Stimulated activated CD4-positive, alpha-beta T cell treated with anti-CD3 and anti-CD28 coated beads, Interleukin-12 subunit alpha, Interleukin-12 subunit beta, amount 100 ng/mL, for 4 hours (primary cell): ENCODE measurements around the gene PRMT2.

Experiments used
- DNase-seq: peaks from one replicate; pipeline ENCODE4 v3.0.0-alpha.2; 2020

PRMT2 gene

GRCh38 chr21:46635324-46636180 lies at the start of gene PRMT2:
Gene PRMT2 (plus strand): TSS chr21:46635674. CDS start chr21:46636952, 1,278 bp downstream.
- peak; percentile 97 for DNase-seq

- no peak for DNase-seq
These were observed 41.2 kb upstream of the PRMT2 start for GRCh38 chr21:46594276-46594675.

DNA sequence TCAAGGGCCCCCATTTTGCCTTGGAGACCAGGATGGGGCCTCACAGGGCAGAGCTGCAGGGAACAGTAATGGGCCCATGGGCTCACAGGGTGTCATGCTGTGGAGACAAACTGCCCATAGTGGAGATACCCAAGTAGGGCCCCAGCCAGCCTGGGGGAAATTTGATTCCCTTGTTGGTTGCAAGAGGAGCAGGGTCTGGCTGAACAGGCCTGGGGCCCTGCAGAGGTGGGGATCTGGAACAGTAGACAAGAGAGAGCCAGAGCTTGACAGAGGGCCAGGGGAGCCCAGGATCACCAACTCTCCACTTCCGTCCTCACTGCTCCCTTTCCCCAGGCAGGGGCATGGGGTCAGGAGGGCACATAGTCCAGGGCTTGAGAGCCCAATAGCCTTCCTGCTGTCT lies 39.3 kb upstream of the PRMT2 start:
- DNase-seq: no peak

DNA sequence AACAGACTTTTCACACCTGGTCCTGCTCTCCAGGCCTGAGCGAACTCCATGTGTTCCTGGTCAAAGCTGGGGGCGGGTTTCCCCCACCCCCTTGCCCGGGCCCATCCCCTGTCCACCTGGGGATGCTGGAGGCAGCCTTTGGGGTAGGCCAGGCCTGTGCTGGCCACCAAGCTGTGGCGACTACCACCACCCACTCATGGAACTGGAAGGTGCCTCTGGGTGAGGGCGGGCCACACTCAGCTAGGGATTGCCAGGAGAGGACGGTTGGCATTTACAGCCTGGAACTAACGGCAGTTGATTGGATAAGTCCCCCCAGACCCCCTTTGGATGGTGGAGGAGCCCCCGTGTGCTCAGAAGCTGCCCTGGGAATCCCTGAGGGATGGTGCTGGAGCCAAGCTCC lies 38.4 kb upstream of the PRMT2 start:
- DNase-seq: no peak

DNA sequence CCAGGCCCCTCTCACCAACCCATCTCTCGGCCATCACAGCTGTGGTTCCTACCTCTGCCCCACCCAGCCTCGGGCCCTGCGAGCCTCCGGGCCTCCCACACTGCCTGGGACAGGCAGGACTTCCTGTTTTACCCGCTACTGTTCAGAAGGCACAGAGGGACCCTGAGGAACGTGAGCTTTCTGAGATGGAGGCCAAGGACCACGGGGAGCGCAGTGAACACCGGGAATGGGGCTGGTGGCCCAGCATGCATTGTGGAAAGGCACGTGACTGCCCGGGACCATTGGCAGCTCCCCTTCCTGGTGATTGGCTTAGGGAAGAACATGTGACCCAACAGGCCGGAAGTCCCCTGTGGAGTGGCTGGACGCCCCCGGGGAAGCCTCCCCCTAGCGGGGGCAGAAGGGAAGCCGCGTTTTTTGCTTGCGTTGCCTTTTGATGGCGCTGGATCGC lies 37.6 kb upstream of the PRMT2 start:
- no peak for DNase-seq

DNA sequence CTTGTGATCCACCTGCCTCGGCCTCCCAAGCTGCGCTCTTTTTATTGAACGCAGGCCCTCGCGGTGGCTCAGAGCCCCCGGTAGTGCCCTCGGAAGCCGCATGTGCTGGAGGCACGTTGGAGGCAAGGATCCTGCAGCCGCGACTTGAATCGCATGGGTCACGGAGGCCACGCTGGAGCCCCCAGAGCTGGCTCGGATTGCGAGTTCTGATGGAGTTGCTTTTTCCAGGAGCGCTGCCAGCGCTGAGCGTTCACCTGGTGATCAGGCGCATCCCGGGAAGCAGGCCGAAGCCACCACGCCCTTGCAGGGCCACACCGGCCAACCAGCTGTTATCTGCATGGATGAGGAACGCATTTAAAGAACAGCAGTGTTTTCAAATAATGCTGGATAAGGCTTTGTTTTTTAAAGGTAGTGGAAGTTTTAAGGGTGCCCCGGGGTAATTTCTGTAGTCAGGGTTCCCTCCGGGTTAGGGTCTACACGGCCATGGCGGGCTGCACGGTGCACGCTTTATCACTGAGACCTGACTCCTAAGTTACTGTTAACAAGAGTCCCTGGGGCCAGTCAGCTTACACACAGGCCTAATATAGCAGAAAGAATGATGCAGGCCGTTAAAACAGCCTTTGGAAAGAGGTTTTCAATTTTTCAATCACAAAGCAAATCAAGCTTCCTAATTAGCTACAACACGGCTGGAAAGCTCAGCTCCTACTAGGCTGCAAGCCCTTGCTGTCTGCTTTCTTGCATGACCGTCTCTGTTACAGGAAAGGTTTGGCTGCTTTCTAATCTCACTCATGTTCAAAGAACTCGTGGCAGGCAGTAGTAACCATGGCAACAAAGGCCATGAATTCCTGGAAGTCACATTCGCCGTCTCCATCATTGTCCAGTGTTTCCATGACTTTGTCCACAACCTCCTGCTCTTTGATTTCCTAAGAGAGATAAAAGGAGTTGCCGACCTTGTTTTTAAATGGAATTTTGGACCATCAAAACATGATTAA lies 36.6 kb upstream of the PRMT2 start:
- no peak for DNase-seq

GRCh38 chr21:46600305-46600704 lies 35.2 kb upstream of the PRMT2 start:
- no peak for DNase-seq

DNA sequence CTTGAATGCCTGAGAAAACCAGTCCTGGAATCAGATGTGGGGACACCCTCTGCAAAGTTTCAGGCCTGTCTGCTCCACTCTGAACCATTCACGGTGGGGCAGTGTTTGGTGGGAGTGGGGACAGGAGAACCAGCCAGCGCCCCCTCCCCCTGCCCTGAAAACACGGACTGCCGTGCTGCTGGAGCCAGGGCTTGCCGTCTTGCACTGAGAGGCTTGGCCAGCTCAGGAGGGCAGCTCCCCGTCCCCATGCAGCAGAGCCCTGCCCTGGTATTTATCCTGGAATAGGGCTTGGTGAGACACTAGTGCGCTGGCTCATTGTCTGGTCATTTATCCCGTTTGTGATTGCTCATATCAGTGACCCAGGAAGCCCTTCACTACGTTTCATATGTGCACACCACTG lies 34.5 kb upstream of the PRMT2 start:
- no peak for DNase-seq

DNA sequence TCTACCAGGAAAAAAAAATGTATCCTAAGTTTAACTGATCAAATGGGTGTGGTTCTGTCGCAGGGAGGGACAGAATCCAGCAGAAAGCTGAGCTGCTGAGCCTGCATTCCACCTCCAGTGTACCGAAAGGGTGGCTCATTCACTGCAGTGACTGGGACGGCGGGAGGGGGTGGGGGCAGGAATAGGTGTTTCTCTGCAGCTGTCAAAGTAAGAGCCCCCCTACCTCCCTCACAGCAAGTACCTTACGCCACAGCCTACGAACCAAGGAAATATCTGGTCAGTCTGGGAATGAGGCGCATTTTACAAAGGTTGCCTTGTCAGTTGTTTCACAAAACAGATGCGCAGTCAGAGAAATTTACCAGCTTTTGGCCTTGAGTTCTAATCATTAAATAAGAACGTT lies 32.2 kb upstream of the PRMT2 start:
- no peak for DNase-seq

GRCh38 chr21:46604329-46604974 lies 31.0 kb upstream of the PRMT2 start:
- DNase-seq: no peak

DNA sequence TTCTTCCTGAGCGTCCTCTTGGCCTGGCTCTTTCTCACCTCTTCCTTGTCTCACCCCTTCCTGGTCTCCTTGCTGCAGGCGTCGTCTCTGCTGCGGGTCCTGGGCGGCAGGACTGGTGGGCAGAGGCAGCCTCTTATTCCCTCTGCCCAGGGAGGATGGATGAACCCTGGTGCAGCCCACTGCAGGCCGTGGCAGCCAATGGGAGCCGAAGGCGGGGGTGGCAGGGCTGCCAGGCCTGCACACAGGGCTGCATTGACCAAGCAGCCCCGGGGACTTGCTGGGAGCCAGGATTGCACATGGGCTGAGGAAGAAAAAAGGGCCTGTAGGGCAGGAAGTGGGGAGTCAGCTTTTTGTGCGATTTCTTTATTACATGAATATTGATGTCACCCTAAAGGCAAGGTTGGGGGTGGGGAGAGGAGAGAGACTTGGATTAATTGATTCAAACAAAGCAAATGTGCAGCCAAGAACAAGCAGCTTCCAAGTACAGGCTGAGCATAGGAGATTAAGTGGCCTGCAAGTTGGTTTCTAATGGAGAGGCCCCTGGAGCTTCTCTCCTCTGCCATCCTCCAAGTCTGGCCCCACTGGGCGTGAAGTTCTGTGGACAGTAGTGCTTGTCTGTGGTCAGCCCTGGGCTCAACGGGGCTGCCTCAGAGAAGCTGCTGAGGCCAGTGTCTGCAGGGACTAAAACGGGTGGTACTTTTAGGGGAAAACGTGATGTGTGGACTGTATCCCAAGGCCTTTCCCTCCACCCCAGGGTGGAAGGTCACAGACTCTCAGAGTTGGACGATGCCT lies 30.3 kb upstream of the PRMT2 start, which contains the start of gene S100B:
TSS of gene S100B (minus strand) at position 108 of the 792 bp plus-strand sequence. CDS start 2,667 bp downstream, outside the sequence.
- no peak for DNase-seq

DNA sequence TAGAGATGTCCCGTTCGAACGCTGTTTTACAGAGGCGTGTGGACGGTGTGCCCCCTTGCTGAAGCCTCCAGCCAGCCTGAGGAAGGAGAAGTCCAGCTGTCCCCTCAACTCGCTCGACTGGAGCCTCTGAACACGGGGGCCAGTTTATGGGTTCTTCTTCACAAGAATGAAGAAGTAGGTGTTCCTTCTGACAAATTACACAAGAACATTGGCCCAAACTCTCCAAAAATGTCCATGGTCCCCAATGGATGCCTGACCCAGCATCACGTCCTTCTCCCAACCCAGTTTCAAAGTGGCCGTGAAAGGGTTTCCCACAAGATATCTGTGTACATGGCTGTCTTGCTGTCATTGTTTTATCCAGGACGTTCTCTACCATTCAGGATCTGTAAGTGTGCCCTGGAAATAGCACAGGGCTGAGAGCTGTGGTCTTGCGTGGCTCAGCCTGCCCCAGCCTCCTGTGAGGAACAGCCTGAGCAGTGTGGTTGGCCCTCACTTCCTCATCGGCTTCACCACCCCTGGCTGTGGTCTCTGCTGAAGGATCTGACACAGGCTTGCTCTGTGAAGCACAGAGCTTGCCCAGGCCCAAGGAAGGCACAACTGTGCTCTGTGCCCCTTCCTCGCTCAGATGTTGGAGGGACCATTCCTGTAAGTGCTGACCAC lies 29.6 kb upstream of the PRMT2 start:
- peak; percentile 16 for DNase-seq

GRCh38 chr21:46606427-46606813 lies 29.1 kb upstream of the PRMT2 start:
- no peak for DNase-seq

DNA sequence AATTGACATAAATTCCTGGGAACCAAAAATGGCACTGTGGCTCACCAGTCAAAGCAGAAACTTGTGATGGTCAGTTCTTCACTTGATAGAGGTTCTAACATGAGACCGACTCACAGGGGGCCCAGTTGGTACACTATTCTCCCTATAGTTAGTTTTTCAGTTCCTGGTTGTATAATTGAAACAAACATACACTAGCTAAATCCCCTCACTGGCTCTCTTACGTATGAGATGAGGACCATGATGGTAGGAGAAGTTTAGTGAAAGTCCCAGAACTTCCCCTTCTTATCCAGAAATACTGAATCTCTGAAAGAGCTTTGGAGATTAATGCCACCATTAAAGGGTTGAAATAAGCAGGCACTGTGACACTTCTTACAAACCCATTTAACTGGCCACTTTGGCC lies 27.8 kb upstream of the PRMT2 start:
- no peak for DNase-seq

GRCh38 chr21:46608672-46609111 lies 26.8 kb upstream of the PRMT2 start:
- DNase-seq: no peak

GRCh38 chr21:46610018-46610701 lies 25.3 kb upstream of the PRMT2 start:
- no peak for DNase-seq

DNA sequence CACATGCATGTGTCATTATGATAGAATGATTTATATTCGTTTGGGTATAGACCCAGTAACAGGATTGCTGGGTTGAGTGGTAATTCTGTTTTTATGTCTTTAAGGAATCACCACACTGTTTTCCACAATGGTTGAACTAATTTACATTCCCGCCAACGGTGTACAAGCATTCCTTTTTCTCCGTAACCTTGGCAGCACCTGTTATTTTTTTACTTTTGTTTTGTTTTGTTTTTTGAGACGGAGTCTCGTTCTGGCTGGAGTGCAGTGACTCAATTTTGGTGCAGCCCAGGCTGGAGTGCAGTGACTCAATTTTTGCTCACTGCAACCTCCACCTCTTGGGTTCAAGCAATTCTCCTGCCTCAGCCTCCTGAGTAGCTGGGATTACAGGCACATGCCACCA lies 22.1 kb upstream of the PRMT2 start:
- no peak for DNase-seq

GRCh38 chr21:46616050-46616449 lies 19.4 kb upstream of the PRMT2 start:
- DNase-seq: no peak

GRCh38 chr21:46616656-46617055 lies 18.8 kb upstream of the PRMT2 start:
- DNase-seq: no peak

GRCh38 chr21:46617267-46618051 lies 18.0 kb upstream of the PRMT2 start:
- no peak for DNase-seq
